ENCODE measurements around the gene ZC2HC1C.

DNA sequence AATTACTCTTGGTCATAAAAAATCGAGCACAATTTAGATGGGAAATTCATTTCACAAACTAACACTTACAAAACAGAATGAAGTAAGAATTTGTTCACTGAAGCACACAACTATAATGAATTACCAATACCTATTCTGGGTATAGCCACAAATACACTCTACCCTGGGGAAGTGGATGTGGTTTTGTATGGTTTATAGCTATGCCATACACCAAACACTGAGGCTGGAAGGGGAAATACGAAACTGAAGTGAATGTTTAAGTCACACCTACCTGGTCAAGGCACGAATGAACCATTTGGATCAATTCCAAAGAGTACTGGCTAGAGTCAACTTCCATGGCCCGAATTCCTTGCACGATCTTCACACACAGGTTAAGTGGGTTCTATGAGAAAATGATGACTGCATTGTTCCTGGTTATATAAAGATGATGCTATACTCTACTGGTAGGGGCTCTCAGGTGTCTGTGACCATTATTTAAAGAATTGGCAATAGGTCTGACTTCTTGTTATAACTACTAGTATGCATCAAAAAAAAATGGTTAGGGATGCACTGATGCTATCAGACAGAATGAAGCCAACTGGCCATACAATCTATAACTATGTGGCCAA is 44.6 kb downstream of the ZC2HC1C start:
- TF ChIP-seq, protein P1, sequence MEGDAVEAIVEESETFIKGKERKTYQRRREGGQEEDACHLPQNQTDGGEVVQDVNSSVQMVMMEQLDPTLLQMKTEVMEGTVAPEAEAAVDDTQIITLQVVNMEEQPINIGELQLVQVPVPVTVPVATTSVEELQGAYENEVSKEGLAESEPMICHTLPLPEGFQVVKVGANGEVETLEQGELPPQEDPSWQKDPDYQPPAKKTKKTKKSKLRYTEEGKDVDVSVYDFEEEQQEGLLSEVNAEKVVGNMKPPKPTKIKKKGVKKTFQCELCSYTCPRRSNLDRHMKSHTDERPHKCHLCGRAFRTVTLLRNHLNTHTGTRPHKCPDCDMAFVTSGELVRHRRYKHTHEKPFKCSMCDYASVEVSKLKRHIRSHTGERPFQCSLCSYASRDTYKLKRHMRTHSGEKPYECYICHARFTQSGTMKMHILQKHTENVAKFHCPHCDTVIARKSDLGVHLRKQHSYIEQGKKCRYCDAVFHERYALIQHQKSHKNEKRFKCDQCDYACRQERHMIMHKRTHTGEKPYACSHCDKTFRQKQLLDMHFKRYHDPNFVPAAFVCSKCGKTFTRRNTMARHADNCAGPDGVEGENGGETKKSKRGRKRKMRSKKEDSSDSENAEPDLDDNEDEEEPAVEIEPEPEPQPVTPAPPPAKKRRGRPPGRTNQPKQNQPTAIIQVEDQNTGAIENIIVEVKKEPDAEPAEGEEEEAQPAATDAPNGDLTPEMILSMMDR (IDR thresholded peaks at IDR 0.05), result no peak
- TF ChIP-seq EZH2 (IDR thresholded peaks at IDR 0.05; ENCODE audit: borderline replicate concordance, insufficient read depth, low read depth, low read length, poor library complexity, severe bottlenecking), result no peak
